Activated CD4-positive, alpha-beta T cell treated with anti-CD3 and anti-CD28 coated beads, Interleukin-2, amount 50 U/mL, for 1 hour (primary cell): Measurements from ENCODE around the gene TEX14.
"Not testable (repeated sequence)": the region's sequence is repeated elsewhere in the genome, so short reads cannot be mapped to it uniquely, and the experiment has no call there.

Experiments used
- DNase-seq: peaks from one replicate; pipeline ENCODE4 v3.0.0-alpha.2; 2020

The TEX14 gene

GRCh38 chr17:58557981-58558380 lies 133.9 kb downstream of the TEX14 start:
- no peak for DNase-seq

GRCh38 chr17:58556833-58557250 lies 135.0 kb downstream of the TEX14 start:
- no peak for DNase-seq

DNA sequence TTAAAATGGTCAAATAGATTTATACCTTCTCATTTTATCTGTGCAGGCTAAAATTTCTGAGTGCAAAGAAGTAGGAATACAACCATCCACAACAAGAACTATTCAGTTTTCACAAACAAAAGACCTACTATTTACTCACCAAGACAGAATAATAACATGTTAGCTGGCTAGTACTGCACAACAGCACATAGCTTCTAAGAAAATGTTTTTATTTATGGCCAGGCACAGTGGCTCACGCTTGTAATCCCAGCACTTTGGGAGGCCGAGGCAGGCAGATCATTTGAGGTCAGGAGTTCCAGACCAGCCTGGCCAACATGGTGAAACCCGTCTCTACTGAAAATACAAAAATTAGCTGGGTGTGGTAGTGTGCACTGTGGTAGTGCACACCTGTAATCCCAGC lies 136.7 kb downstream of the TEX14 start:
- not testable (repeated sequence) for DNase-seq

DNA sequence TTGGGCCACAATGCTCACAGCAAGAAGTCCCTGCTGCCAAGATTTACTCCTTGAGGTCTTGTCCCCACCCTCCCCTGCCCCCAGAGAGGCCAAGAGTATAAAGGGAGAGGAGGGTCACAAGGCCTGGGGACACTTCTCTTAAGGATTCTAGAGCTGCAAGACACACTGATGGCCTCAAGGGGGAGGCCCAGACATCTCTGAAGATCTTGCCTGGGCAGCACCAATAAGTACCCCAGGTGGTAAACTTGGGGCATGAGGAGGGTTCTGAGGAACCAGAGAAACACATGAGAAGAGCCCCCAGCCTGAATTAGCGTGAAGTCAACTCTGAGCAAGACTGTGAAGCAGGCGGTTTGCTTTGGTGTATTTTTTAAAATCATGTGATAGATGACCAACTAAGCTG lies 150.6 kb downstream of the TEX14 start:
- DNase-seq = no peak

- DNase-seq = no peak
Observed at GRCh38 chr17:58539698-58540097, 152.1 kb downstream of the TEX14 start.

GRCh38 chr17:58538811-58539409 lies 152.9 kb downstream of the TEX14 start:
- DNase-seq = no peak

DNA sequence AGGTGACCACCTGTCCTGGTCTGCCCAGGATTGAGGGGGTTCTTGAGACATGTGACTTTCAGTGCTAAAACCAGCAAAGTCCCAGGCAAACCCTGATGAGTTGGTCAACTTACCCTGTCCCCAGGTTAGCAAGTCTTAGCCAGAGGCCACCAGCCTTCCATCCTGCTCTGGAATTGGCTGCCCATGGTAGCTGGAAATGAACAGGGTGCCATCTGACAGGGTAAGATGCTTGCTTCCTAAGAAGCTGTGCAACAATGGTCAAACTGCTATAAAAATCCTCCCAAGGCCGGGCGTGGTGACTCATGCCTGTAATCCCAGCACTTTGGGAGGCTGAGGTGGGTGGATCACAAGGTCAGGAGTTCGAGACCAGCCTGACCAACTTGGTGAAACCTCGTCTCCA lies 154.6 kb downstream of the TEX14 start:
- DNase-seq = no peak

DNA sequence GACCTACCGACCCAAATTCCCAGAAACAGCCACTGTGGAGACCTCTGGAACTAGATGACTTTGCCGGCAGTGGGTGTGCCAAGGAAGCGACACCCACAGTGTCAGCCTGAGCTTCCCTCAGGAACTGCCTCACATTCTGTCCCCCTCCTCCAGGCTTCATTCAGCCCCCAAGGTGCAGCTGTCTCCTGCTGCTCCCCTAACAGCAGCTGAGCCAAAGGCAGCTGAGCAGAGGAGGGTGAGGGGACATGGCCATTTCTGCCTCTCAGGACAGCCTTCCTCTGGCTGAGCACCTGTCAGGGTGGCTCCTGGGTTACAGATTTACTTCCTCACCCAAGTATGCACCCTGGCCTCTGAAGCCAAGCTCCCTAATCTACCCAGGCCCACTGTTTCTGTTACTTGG lies 155.3 kb downstream of the TEX14 start:
- no peak for DNase-seq

DNA sequence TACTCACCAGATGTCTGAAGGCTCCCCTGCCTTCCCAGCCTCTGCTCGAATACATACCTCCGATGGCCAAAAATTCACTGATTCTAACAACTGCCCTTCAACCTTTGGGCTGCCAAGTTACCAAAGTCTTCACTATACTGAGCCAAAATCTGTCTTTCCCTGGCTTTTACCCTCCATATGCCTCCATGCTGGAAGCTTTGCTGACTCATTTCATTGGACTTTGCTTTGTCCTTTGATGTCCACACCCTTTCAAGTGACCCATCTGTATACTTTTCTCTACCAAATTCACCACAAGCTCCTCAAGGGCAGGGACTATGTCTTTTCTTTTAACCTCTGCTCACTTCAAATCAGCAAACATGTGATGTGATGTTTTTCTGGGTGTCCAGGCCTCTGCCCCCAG lies 156.4 kb downstream of the TEX14 start:
- DNase-seq = no peak

DNA sequence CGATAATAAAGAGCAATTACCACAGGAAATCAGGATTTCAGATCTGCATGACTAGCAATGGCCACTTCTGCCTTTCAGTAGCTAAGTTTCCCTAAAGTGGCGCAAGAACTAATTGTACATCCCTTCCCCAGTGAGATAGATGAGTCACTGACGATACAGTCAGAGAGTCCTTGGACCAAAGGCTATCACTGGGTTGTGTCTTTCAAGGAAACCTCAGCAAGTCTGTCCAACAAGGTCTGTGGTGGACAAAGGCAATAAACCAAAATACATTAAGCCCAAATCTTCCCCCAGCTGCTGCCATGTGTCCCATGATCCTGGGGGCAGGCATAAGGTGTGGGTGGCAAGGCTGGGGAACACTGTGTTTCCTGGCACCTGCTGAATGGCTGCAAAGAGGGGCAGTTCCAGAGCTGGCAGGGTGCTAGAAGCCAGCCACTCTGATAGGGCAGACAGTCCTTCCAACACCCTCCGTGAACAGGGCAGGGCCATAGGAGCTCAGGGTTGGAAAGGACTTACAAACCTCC lies 156.9 kb downstream of the TEX14 start:
- no peak for DNase-seq

DNA sequence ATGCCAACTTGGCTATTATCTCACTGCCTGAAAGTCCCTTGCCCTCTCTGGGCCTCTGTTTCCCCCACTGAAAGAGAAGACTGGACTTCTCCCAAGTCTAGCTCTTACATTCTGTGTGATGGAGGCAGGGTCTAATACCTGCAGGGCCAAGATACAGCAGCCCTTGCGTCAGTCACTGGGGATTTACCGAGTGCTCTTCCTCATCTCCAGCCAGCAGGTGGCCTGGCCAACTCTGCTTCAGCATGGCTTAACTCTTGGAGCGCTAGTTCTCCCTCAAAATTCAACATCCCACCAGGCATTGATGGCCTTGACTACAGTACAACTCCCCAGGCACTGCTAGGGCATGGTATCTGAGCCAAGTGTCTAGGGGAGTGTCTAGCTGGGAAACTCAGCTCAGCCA lies 157.5 kb downstream of the TEX14 start:
- DNase-seq = no peak

DNA sequence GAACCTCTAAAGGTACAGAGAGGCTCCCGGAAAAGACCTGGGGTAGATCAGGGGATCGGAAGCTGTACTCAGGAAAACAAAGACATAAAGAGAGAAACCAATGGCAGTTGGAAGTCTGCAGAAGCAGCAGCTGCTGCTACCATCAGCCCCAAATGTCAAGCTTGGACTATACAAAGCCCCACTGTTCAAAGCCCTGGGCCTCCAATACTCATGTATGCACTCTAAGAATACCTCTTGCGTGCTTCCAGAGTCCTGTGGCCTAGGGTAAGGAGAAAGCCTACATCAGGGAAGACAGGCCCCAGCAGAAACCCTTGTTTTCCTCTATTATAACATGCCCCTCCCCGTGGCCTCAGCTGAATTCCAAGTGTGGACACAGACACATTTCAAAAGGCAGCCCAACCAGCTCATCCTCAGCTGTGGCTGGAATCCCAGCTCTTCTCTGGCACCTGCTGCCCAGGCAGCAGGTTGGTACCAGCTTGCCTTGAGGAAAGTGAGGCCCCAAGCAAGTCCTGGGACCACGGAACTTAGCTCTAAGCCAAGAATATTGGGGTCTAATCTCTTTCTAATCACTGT lies 158.1 kb downstream of the TEX14 start:
- DNase-seq = no peak

GRCh38 chr17:58532555-58532951 lies 159.3 kb downstream of the TEX14 start:
- DNase-seq = no peak

- DNase-seq = peak; percentile 56
Observed at GRCh38 chr17:58531661-58532554, 159.9 kb downstream of the TEX14 start.

DNA sequence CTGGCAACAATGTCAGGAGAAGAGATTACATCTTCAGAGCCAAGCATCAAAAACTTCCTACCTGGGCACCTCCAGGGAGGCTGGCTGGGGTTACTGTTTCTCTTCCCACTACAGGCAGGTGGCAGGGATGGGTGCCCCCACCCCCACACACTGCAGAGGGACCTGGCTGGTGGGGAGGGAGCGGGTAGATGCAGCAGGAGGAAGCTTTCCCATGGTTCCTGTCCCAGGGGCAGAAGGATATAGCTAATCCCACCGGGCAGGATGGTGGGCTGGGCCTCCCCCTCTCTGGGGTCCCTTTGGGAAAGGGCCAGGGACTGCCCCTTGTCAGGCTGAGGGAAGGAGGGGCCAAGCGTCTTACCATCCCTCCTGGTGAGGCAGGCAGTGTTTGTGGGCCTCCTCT lies 160.7 kb downstream of the TEX14 start:
- DNase-seq = no peak

DNA sequence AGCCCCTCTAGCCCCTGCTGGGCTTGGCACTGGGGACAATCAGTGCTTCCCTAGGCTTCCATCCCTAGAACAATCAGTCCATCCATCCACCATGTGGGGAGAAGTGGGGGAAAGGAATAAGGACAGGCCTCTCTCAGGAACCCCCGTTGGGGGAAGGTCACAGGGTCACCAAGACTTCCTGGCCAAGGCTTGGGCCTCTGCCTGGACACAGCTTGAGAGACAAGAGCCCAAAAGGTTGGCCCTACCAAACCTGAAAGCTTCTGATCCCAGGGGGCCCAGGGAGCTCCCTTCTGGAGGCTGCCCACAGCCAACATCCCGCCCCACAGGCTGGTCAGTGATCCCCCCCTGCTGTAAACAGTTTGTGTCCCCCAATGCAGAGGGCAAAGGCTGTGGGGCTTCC lies 161.2 kb downstream of the TEX14 start:
- no peak for DNase-seq

DNA sequence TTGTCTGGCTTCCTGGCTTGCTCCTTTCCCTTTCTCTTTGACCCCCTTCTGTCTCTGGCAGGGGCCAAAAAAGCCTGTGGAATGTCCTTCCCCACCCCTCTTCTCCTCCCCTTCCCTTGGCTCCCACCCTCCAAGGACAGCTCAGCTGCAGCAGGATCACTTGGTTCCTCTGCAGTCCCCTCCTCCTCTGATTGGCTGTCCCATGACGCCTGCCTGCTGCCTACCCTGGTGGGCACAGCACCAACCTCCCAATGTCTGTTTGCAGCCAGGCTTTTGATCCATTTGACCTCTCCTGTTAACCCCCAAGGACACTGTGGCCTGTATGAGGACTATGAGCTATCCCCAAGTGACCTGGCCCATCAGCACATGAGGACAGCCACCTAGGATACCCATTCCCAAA lies 162.6 kb downstream of the TEX14 start:
- no peak for DNase-seq

GRCh38 chr17:58528443-58528842 lies 163.4 kb downstream of the TEX14 start:
- no peak for DNase-seq

DNA sequence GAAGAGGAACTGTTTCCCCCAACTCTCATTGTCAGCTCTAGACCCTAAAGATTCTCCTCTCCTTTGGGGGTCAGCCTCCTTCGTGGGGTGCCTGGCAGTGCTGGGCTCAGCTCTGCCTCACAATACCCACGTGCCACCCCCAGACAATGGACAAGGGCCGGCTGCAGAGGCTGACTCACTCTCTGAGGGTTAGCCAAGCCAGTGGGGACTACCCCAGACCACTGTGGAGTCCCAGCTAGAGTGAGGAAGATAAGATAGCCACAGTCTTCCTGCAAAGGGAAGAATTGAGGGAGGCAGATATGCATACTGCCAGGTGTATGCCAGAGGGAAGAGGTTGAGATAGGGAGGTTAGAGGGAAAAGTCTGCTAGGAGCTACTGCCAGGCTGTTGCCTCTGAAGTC lies 163.9 kb downstream of the TEX14 start:
- no peak for DNase-seq

DNA sequence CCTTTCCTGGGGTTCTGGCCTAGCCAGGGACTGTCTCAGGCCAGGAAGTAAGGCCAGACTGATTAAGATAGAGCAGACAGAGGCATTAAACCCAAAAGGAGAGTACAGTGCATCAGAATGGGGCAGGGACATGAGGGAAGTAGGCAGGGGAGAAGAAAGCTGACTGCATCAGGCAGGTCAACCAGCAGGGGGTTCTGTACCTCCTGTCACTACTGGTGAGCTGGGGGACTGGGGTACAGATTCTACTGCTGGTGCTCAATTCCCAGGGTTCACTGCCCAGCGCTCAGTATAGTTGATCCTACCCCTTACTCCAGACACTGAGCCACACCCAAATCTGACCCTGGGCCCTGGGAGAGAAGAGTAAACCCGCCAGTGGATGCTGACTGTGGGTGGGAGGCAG lies 164.5 kb downstream of the TEX14 start:
- no peak for DNase-seq

GRCh38 chr17:58525239-58525638 lies 166.6 kb downstream of the TEX14 start:
- DNase-seq = no peak

- DNase-seq = no peak
Observed at GRCh38 chr17:58521680-58522079, 170.2 kb downstream of the TEX14 start.

GRCh38 chr17:58520843-58521430 lies 170.9 kb downstream of the TEX14 start:
- DNase-seq = no peak
